Chondrocyte (in vitro differentiated cells): ENCODE measurements around the gene SOX6. TPM values are rescaled to one million over a fixed set of nuclear protein-coding genes. Genes with fewer than 3 reads are reported as not detected.

Source experiments
- DNase-seq: peaks from one replicate; pipeline ENCODE4 v3.0.0; 2021; ENCODE audit warnings: mixed read lengths, low spot score
- H3K27ac Mint-ChIP-seq: one replicate; pipeline ENCODE4 v1.8.0; 2021; ENCODE audit warnings: mild to moderate bottlenecking, moderate library complexity, mixed read lengths; ENCODE audit not compliant: unreplicated experiment
- H3K27me3 Mint-ChIP-seq: 2 replicates; pipeline ENCODE4 v1.8.0; 2021; ENCODE audit warnings: low read depth, mixed read lengths
- H3K36me3 Mint-ChIP-seq: 2 replicates; pipeline ENCODE4 v1.8.0; 2021; ENCODE audit warnings: low read depth, mixed read lengths
- H3K4me1 Mint-ChIP-seq: 2 replicates; pipeline ENCODE4 v1.8.0; 2021; ENCODE audit warnings: low read depth, mild to moderate bottlenecking, mixed read lengths
- H3K4me3 Mint-ChIP-seq: one replicate; pipeline ENCODE4 v1.8.0; 2021; ENCODE audit warnings: mild to moderate bottlenecking, moderate library complexity, mixed read lengths; ENCODE audit not compliant: unreplicated experiment
- H3K9me3 Mint-ChIP-seq: 2 replicates; pipeline ENCODE4 v1.8.0; 2021; ENCODE audit warnings: low read depth, mixed read lengths
- CTCF ChIP-seq: fragments of 200-600 bp; sonication (generic); IDR thresholded peaks from 2 replicates; pipeline ENCODE4 v1.5.0; 2021; ENCODE audit warnings: antibody characterized with exemption, mild to moderate bottlenecking, moderate library complexity
- total RNA-seq: library from RNA; stranded (reverse); gene quantifications from 3 replicates; pipeline ENCODE4 v1.2.1, GENCODE V29; 2021

SOX6 gene
- total RNA-seq, 1 donor from 2014 or later = 29.9 TPM

- H3K4me3 Mint-ChIP-seq = no peak overlapping the region
- no peak for DNase-seq
- no peaks in the 10 kb centered on the region for H3K36me3 Mint-ChIP-seq
- H3K9me3 Mint-ChIP-seq = no peaks in the 10 kb centered on the region
- TF ChIP-seq CTCF = no peak
- no peak overlapping the region for H3K27ac Mint-ChIP-seq
- peaks cover 23% of the 10 kb centered on the region for H3K4me1 Mint-ChIP-seq
- no peaks in the 10 kb centered on the region for H3K27me3 Mint-ChIP-seq
These were observed 266.9 kb downstream of the SOX6 start for GRCh38 chr11:16089481-16089880.

DNA sequence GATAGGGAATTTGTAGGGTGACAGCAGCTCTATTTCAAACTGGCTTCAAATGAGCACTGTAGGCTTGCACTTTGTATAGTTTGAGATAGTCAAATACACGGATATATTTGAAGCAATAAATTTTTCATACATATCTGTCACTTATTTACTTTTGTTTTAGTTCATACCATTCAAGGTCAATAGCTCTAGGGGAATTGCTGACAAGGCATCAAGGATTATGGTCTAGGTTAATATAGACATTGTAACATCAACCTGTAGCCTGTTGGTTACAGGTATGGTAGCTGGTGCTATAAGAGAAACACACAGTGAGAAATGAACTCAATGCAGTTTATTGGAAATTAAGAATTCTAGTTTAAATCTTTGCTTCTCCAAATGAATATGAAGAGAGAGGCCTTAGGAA is 267.6 kb downstream of the SOX6 start:
- Mint-ChIP-seq H3K9me3 (no peaks in the 10 kb centered on the region), H3K27ac (no peak overlapping the region), H3K4me1 (peaks cover 18% of the 10 kb centered on the region), H3K4me3 (no peak overlapping the region), H3K27me3 (no peaks in the 10 kb centered on the region), H3K36me3 (no peaks in the 10 kb centered on the region)
- TF ChIP-seq CTCF = no peak
- DNase-seq = no peak

DNA sequence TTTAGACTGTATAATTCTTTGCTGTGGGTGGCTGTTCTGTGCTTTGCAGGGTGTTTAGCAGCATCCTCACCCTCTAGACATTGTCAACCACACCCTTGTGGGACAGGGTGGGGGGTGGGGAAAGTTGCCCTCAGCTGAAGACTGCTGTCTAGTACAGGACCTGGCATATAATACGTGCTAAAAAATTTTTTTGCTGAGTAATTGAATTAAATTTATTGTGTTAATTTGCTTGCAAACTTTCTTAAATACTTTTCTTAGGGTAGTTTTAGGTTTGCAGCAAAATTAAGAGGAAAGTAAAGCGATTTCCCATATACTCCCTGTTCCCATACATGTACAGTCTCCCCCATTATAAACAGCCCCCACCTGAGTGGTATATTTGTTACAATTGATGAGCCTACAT is 268.5 kb downstream of the SOX6 start:
- H3K27ac Mint-ChIP-seq = no peak overlapping the region
- no peaks in the 10 kb centered on the region for H3K27me3 Mint-ChIP-seq
- no peak for DNase-seq
- no peaks in the 10 kb centered on the region for H3K36me3 Mint-ChIP-seq
- H3K4me3 Mint-ChIP-seq = no peak overlapping the region
- H3K4me1 Mint-ChIP-seq = peaks cover 15% of the 10 kb centered on the region
- no peaks in the 10 kb centered on the region for H3K9me3 Mint-ChIP-seq
- TF ChIP-seq CTCF = no peak

GRCh38 chr11:16086229-16086819 is 270.0 kb downstream of the SOX6 start:
- Mint-ChIP-seq H3K36me3 (no peaks in the 10 kb centered on the region), H3K27ac (no peak overlapping the region), H3K4me3 (no peak overlapping the region), H3K27me3 (no peaks in the 10 kb centered on the region), H3K9me3 (no peaks in the 10 kb centered on the region), H3K4me1 (peaks cover 21% of the 10 kb centered on the region)
- no peak for DNase-seq
- no peak for TF ChIP-seq CTCF

DNA sequence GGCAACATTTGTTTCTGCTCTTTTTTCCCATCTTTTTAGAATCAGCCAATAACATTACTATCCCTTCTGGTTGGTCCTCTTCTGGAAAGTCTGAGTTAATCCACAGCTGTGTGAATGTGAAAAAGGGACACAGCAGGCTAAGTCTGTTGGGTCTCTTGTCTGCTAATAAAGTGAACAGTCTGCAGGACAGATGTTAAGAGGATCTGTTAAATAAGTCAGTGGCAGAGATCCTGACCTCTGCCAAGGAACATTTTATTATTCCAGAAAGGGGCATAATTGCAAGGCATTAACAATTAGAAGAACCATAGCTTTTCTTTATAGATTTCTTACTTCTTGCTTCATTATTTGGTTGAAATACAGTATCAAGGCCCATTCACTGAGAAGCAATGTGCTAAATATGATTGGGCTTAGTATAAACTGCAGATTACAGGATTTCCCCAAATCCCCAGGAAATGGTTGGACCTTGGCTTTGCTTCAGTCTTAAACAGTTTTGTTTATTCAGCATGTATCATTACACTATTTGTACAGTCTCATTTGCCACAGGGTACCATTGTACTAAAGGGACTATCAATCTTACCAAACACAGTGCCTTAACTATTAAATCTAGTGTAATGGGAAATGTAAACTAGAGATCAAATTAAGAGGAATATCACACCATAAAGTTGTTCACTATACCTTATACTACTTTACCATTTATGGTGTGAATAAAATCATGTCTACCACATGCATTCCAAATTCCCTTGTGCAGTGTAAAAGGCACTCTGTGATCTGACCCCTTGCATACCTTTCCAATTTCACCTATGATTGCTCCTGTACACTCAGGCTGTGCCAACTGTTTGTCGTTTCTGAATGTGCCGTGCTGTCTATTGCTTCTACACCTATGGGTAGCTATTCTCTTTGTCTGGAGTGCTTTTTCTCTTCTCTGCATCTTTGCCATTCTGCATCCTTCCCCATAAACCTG is 274.0 kb downstream of the SOX6 start:
- Mint-ChIP-seq H3K9me3 (peaks cover 2% of the 10 kb centered on the region), H3K27me3 (no peaks in the 10 kb centered on the region), H3K27ac (peak overlapping the region; percentile 23), H3K4me1 (peaks cover 24% of the 10 kb centered on the region), H3K36me3 (peaks cover 2% of the 10 kb centered on the region), H3K4me3 (no peak overlapping the region)
- DNase-seq = no peak
- no peak for TF ChIP-seq CTCF
